ENCODE results near the gene MYDGF.

MYDGF gene

DNA sequence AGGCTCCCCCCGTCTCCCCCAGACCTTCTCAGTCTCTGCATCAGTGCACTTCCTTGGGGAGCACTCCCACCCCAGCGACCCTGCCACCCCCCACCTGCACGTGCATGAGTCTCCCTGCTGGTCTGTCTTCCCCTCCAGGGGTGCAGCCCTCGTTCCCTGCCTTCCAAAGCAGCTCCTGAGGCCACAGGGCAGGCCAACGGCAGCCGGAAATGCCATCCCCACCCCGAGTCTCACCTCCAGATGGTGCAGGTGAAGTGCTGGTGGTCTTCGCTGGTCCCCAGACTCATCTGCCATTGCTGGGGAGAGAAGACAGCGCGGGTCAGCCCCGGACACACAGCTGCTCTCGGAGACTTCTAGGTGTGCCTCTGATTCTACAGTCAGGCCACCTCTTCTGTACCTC, 5.5 kb downstream of the MYDGF start:
- TF ChIP-seq, protein P1, sequence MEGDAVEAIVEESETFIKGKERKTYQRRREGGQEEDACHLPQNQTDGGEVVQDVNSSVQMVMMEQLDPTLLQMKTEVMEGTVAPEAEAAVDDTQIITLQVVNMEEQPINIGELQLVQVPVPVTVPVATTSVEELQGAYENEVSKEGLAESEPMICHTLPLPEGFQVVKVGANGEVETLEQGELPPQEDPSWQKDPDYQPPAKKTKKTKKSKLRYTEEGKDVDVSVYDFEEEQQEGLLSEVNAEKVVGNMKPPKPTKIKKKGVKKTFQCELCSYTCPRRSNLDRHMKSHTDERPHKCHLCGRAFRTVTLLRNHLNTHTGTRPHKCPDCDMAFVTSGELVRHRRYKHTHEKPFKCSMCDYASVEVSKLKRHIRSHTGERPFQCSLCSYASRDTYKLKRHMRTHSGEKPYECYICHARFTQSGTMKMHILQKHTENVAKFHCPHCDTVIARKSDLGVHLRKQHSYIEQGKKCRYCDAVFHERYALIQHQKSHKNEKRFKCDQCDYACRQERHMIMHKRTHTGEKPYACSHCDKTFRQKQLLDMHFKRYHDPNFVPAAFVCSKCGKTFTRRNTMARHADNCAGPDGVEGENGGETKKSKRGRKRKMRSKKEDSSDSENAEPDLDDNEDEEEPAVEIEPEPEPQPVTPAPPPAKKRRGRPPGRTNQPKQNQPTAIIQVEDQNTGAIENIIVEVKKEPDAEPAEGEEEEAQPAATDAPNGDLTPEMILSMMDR (IDR thresholded peaks at IDR 0.05; ENCODE audit: control extremely low read depth, extremely low read depth, low read depth, missing control alignments): no peak
- no peak for DNase-seq (ENCODE audit: extremely low spot score)
- CTCF ChIA-PET: interaction anchor here (1.3 kb wide), 1 partner anchor 29 kb away, joined by 4 read pairs; no protein-coding TSS in a partner anchor
- POLR2A ChIA-PET: no interaction called here

DNA sequence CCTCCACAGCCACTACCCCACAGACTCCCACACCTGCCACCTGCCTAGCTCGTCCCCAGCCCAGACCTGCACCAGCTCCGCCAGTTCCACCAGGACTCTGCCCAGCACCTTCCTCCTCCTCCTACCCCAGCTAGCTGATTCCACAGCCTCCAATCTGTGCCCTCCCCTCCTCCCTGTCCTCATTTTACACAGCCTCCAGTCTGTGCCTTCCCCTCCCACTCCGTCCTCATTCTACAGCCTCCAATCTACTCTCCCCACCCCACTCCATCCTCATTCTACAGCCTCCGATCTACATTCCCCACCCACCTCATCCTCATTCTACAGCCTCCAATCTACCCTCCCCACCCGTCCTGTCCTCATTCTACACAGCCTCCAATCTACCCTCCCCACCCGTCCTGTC, 7.3 kb downstream of the MYDGF start:
- TF ChIP-seq, protein P1 (IDR thresholded peaks at IDR 0.05; ENCODE audit: control extremely low read depth, extremely low read depth, low read depth, missing control alignments): no peak
- no peak for DNase-seq (ENCODE audit: extremely low spot score)
- ChIA-PET CTCF (interaction anchor here (1.0 to 1.7 kb wide), 2 partner anchors 15 to 87 kb away, joined by 3 to 4 read pairs; no protein-coding TSS in a partner anchor), POLR2A (interaction anchor here (0.6 kb wide), 1 partner anchor 661 kb away, joined by 6 read pairs; no protein-coding TSS in a partner anchor)

DNA sequence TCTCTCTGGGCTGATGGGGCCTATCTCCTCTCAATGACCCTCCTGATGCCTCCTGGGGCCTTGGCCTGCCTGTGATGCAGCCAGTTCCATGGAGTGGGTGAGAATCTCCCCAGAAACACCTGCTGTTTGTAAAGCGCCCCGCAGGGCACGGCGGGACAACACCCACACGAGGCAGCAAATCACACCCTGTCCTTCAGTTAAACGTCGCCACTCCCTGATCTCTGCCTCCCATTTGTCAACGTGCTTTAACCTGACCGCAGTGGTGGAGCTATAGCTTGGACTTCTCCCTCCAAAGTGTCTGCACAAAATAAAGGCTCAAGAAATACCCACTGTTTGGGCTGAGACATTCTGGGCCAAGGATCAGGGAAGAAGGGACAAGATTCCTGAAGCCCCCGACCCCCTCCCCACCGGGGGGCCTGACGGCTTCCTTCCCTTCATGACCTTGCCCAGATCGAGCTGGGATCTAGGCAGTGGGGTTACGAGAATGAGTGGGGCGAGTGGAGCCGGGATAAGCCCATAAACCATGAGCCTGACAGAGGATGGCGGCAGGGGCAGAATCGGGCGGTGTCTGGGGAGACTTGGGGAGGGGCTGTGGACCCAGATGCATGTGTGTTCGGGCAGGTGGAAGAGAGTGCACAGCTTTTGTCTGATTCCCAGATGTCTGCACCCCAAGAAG, 8.0 kb downstream of the MYDGF start:
- no peak for DNase-seq (ENCODE audit: extremely low spot score)
- ChIA-PET POLR2A (interaction anchor here (0.6 kb wide), 1 partner anchor 662 kb away, joined by 6 read pairs; no protein-coding TSS in a partner anchor), CTCF (interaction anchor here (1.0 to 1.7 kb wide), 2 partner anchors 14 to 86 kb away, joined by 3 to 4 read pairs; no protein-coding TSS in a partner anchor)
- TF ChIP-seq, protein P1 (IDR thresholded peaks at IDR 0.05; ENCODE audit: control extremely low read depth, extremely low read depth, low read depth, missing control alignments): no peak

DNA sequence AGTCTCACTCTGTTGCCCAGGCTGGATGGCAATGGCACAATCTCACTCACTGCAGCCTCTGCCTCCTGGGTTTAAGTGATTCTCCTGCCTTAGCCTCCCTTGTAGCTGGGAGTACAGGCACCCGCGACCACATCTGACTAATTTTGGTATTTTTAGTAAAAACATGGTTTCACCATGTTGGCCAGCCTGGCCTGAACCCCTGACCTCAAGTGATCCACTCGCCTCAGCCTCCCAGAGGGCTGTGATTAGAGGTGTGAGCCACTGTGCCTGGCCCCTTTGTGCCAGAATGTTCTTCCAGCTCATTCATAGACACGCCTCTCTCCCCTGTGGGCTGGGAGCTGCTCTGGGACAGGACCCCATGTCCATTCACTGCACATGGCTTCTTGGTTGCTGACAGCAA, 9.1 kb downstream of the MYDGF start:
- CTCF ChIA-PET: interaction anchor here (1.4 kb wide), 1 partner anchor 85 kb away, joined by 4 read pairs; no protein-coding TSS in a partner anchor
- no peak for DNase-seq (ENCODE audit: extremely low spot score)
- POLR2A ChIA-PET: interaction anchor here (0.7 kb wide), 1 partner anchor 610 kb away, joined by 10 read pairs; no protein-coding TSS in a partner anchor

DNA sequence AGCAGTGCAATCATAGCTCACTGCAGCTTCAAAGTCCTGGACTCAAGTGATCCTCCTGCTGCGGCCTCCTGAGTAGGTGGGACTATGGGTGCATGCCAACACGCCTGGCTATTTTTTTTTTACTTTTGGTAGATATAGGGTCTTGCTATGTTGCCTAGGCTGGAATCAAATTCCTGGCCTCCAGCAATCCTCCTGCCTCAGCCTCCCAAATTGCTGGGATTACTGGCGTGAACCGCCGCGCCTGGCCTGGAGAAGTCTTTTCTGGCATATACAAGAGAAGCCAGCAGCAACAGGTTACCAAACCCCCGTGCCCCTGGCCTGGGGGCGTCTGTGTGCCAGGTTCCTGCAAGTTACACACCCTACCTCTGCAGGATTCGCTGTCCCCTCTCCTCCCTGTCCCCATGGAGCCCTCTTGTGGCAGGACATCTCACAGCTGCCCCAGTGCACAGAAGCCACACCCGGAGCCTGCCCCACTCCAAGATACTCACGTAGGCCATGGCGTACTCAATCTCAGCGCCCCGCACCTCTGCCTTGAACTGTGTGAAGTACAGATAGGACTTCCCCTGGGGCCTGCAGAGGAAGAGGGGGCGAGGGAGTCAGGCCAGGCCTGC, 9.9 kb downstream of the MYDGF start:
- TF ChIP-seq, protein P1 (IDR thresholded peaks at IDR 0.05; ENCODE audit: control extremely low read depth, extremely low read depth, low read depth, missing control alignments): peak; percentile 53
- peak; percentile 48 for DNase-seq (ENCODE audit: extremely low spot score)
- ChIA-PET POLR2A (no interaction called here), CTCF (interaction anchor here (1.0 to 2.0 kb wide), 5 partner anchors 9 to 93 kb away, joined by 3 to 11 read pairs (median 4); no protein-coding TSS in a partner anchor)

More for the DNA sequence above, 9.1 kb downstream of the MYDGF start:
- TF ChIP-seq, protein P1 (IDR thresholded peaks at IDR 0.05; ENCODE audit: control extremely low read depth, extremely low read depth, low read depth, missing control alignments): no peak

DNA sequence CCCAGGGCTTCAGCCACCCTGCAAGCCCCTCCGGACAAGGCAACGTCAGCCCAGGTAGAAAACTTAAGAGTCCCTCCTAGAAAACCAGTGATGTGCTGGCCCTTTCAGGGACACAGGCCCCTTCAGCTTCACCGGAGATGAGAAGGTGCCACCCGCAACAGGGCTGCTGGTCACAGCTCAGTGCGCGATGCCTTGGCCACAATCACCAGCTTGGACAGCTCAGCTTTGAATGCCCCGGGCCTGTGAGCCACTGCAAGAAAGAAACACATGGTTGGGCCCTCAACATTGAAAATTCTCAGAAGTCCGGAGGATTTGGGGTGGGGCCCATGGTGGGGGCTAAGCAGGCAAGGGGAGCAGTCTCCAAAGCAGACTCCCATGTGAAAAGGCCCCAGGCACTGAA, 12.3 kb downstream of the MYDGF start:
- ChIA-PET CTCF (interaction anchor here (1.5 kb wide), 1 partner anchor 135 kb away, joined by 3 read pairs; no protein-coding TSS in a partner anchor), POLR2A (interaction anchor here (0.6 to 0.9 kb wide), 2 partner anchors 9 to 13 kb away, joined by 3 to 4 read pairs; no protein-coding TSS in a partner anchor)
- TF ChIP-seq, protein P1 (IDR thresholded peaks at IDR 0.05; ENCODE audit: control extremely low read depth, extremely low read depth, low read depth, missing control alignments): no peak
- DNase-seq (ENCODE audit: extremely low spot score): no peak

All from GM10248 (cell line).